HG02943 (cell line): ENCODE results near the gene MSH3.
"Not testable (repeated sequence)": the region's sequence is repeated elsewhere in the genome, so short reads cannot be mapped to it uniquely, and the experiment has no call there.

Source experiments
- ATAC-seq: cut with Tn5 transposase; IDR thresholded peaks from one replicate; pipeline ENCODE4 v1.9.1; 2021; ENCODE audit warnings: mild to moderate bottlenecking, low read depth, moderate library complexity; ENCODE audit not compliant: unreplicated experiment

Gene MSH3

GRCh38 chr5:80705216-80705769, 50.8 kb downstream of the MSH3 start:
- no peak for ATAC-seq

- no peak for ATAC-seq
These were observed 51.3 kb downstream of the MSH3 start for GRCh38 chr5:80705801-80706200.

- no peak for ATAC-seq
These were observed 52.5 kb downstream of the MSH3 start for GRCh38 chr5:80706835-80707447.

GRCh38 chr5:80707645-80708044, 53.2 kb downstream of the MSH3 start:
- no peak for ATAC-seq

GRCh38 chr5:80711216-80711615, 56.8 kb downstream of the MSH3 start:
- no peak for ATAC-seq

DNA sequence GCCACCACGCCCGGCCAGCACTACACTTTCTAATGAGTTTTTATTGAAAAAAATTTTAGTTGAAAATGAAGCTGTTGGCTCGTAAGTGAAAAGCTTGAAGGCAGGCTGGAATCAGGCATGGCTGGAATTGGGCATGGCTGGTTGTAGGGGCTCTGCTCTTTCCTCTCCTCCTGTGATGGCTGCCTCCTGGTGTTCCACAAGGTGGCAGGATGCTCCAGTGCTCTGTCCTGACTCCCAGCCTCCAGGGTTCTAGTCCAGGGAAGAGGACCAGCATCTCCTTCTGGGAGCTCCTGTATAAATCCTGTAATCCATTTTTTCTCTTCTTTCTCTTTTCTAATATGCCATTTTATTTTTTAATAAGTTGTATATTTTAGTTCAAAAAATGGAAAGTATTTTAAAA, 57.5 kb downstream of the MSH3 start:
- ATAC-seq = no peak

- ATAC-seq = no peak
These were observed 58.5 kb downstream of the MSH3 start for GRCh38 chr5:80712919-80713318.

DNA sequence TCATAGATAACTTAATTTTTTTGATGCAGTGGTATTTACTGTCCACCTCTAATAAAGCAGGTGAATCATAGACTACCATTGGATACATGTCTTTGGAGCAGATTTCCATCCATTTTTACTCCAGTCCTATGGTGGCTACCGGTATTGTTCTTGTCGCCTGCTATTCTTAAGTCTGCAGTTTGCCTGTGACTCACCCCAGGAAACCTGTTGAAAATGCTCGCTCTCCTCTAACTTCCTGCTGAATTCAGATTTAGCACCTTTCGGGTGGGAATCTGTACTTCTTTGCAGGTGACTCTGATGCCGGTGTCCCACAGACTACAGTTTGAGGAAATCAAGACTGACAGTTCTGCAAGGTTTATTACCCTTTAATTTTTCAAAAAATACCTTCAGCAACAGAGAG, 59.2 kb downstream of the MSH3 start:
- no peak for ATAC-seq

- ATAC-seq = no peak
These were observed 60.3 kb downstream of the MSH3 start for GRCh38 chr5:80714570-80715298.

DNA sequence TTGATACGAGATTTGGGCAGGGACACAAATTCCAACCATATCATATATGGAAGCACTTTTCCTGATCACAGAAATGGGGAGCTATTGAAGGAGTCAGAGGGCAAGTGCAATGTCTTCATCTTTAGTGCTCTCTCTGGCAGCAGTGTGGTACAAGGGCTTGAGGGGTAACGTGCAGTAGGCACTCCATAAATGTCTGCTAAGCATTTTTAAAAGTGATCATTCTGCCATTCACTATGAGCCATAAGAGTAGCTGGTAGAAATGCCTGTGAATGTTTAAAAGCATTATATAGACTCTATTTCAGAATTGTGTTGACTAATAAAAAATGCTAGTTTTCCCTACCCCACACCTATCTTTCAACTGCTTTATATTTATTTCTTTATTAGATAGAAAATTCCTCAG, 61.4 kb downstream of the MSH3 start:
- no peak for ATAC-seq

GRCh38 chr5:80720181-80720580, 65.7 kb downstream of the MSH3 start:
- no peak for ATAC-seq

DNA sequence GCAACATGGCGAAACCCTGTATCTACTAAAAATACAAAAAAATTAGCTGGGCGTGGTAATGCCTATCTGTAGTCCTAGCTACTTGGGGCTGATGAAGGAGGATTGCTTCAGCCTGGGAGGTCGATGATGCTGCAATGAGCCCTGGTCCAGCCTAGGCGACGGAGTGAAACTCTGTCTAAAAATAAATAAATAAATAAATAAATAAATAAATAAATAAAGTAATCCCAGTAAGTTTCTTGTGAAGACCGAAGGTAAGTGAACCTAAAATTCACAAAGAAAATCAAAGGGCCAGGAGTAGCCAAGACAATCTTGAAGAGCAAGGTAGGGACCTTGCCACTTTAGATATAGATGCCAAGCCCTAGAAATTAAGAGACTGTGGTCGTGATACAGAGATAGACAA, 68.5 kb downstream of the MSH3 start:
- ATAC-seq = no peak

GRCh38 chr5:80725446-80725845, 71.0 kb downstream of the MSH3 start:
- ATAC-seq = no peak

- ATAC-seq = no peak
These were observed 82.3 kb downstream of the MSH3 start for GRCh38 chr5:80736730-80737129.

GRCh38 chr5:80738466-80738865, 84.0 kb downstream of the MSH3 start:
- no peak for ATAC-seq

- no peak for ATAC-seq
These were observed 84.6 kb downstream of the MSH3 start for GRCh38 chr5:80739057-80739456.

DNA sequence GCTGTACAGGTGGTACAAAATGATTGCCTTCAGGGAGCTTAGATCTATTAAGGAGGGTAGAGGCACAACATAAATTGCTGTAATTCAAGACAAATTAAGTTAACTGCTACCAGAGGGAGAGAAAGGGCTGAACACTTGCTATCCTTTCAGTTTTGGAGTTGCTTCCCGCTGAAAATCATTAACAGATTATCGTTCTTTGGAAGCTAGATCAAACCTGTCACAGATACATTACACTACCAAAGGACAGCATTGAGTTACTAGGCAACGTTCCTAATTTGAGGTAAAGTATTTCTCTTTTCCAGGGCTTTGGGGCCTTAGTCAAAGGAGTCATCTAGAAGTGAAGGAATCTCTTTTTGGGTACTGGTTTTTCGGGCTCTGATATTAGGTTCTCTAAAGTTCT, 85.0 kb downstream of the MSH3 start:
- no peak for ATAC-seq

DNA sequence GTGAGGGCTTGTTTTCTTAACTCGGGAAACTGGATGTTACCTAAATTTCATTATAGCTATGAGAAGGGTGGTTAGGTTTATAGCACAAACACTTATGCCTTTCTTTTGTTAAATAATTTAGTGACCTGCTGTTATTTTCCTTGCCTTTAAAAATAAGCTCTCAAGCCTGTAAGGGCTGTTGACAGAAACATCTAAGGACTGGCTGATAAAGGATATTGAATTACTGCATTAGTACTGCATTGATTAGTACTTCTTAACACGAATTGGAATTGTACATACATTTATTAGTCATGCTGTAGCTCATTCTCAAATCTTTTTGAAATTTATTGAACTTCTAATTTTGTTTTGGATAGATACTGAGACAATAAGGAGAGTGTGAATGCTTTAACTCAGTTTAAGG, 85.4 kb downstream of the MSH3 start:
- ATAC-seq = no peak

DNA sequence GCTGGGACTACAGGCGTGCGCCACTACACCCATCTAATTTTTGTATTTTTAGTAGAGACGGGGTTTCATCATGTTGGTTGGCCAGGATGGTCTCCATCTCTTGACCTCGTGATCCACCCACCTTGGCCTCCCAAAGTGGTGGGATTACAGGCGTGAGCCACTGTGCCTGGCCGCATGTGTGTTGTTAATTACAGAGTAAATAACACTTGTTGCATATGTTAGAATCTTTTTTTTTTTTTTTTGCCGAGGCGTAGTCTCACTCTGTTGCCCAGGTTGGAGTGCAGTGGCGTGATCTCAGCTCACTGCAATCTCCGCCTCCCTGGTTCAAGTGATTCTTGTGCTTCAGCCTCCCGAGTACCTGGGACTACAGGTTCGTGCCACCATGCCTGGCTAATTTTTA, 86.0 kb downstream of the MSH3 start:
- not testable (repeated sequence) for ATAC-seq

- no peak for ATAC-seq
These were observed 86.5 kb downstream of the MSH3 start for GRCh38 chr5:80740999-80741398.

DNA sequence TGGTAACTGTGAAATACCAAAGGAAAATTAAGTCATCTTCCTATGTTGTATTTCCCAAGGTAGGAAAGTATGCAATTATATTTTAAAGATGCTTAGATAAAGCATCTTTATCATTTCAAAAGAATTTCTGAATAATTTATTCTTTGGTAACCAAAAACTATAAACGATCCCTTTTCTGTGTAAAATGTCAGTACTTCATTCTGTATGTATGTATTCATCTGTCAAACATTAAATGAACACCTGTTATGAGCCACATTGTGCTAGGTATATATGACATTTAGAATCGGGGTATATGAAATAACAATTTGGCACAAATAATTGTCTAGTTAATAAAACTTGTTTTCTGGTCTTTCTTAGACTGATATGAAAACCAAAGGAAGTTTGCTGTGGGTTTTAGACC, 89.7 kb downstream of the MSH3 start:
- no peak for ATAC-seq

DNA sequence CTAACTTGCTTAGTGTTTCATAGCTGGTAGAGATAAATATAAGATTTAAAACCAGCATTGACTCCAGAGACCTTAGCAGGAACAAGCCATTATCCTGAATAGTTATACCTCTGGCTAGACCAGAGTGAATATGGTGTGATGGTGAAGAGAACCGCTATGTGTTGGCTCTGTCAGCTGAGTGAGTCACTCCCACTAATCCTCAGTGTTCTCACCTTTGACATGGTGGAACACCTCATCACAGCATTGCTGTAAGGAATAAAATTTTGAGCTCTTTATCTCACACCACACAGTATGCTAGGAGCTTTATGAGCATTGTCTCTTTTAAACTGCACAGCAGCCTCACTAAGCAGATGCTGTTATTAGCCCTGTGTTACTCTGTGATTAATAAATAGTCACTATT, 91.0 kb downstream of the MSH3 start:
- no peak for ATAC-seq
